Neuron (in vitro differentiated cells): ENCODE measurements around the gene KLHL22.
A peak's percentile ranks its signal among the peaks of the same experiment; 100 is the strongest.
"Not testable (repeated sequence)": the region's sequence is repeated elsewhere in the genome, so short reads cannot be mapped to it uniquely, and the experiment has no call there.

Experiments
- H2AFZ ChIP-seq: one replicate; pipeline ENCODE4 v1.6.1; 2013; ENCODE audit warnings: low read depth, mild to moderate bottlenecking, inconsistent platforms, low read length, moderate library complexity
- H3K27me3 ChIP-seq: one replicate; pipeline ENCODE4 v1.6.1; 2013; ENCODE audit warnings: low read length; ENCODE audit not compliant: insufficient read depth
- H3K36me3 ChIP-seq: one replicate; pipeline ENCODE4 v1.6.1; 2013; ENCODE audit warnings: low read length; ENCODE audit not compliant: insufficient read depth
- H3K4me1 ChIP-seq: one replicate; pipeline ENCODE4 v1.6.1; 2013; ENCODE audit warnings: low read length; ENCODE audit not compliant: insufficient read depth
- H3K4me3 ChIP-seq: 2 replicates; pipeline ENCODE4 v1.5.1; 2013; ENCODE audit warnings: mild to moderate bottlenecking, low read length, moderate library complexity
- H3K9me3 ChIP-seq: one replicate; pipeline ENCODE4 v1.6.1; 2013; ENCODE audit warnings: low read length

The KLHL22 gene

GRCh38 chr22:20506543-20507252, 11.1 kb upstream of the KLHL22 start:
- Histone ChIP-seq H3K27me3 (no peaks in the 10 kb centered on the region), H3K4me3 (peak overlapping the region; percentile 82), H3K4me1 (peaks cover 28% of the 10 kb centered on the region), H3K9me3 (no peaks in the 10 kb centered on the region), H2AFZ (peak overlapping the region; percentile 42), H3K36me3 (no peaks in the 10 kb centered on the region)

DNA sequence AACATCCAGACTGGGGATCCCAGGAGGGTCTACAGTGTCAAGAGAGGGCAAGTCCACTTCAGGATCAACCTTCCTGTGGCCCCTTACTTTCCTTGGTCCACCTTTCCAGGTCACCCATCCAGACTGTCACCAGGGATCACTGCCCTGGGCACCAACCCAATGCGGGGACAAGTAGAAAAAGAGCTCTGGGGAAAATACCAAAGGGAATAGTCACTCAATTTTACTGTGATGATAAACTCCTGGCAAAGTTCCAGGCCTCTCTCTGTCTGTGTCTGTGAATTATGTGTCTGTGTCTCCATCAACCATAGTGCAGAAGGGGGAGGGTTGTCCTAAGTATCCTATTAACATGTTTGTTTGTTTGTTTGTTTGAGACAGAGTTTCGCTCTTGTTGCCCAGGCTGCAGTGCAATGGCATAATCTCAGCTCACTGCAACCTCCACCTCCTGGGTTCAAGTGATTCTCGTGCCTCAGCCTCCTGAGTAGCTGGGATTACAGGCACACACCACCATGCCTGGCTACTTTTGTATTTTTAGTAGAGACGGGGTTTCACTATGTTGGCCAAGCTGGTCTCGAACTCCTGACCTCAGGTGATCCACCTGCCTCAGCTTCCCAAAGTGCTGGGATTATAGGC, 8.8 kb upstream of the KLHL22 start:
- not testable (repeated sequence) for H3K4me3 ChIP-seq, H3K27me3 ChIP-seq, H2AFZ ChIP-seq, H3K9me3 ChIP-seq
- Histone ChIP-seq H3K4me1 (peaks cover 13% of the 10 kb centered on the region), H3K36me3 (peaks cover 15% of the 10 kb centered on the region)

- Histone ChIP-seq H3K36me3 (peaks cover 15% of the 10 kb centered on the region), H3K4me1 (peaks cover 7% of the 10 kb centered on the region), H3K9me3 (no peaks in the 10 kb centered on the region), H3K27me3 (no peaks in the 10 kb centered on the region), H3K4me3 (no peak overlapping the region), H2AFZ (no peak overlapping the region)
Observed at GRCh38 chr22:20503816-20504215, 8.2 kb upstream of the KLHL22 start.

DNA sequence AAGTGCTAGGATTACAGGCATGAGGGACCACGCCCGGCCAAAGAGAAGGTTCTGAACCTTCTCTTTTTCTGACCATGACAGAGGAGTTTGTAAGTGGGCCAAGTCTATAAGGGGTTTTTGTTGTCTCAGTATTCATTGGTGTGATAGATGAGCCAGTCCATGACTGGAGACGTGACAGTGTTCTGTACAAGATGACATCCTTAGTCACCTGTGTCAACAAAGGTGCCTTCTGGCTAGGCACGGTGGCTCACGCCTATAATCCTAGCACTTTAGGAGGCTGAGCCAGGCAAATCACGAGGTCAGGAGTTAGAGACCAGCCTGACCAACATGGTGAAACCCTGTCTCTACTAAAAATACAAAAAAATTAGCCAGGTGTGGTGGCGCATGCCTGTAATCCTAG, 4.2 kb upstream of the KLHL22 start:
- Histone ChIP-seq H2AFZ (no peak overlapping the region), H3K27me3 (no peaks in the 10 kb centered on the region), H3K4me1 (peaks cover 3% of the 10 kb centered on the region), H3K4me3 (no peak overlapping the region), H3K9me3 (no peaks in the 10 kb centered on the region), H3K36me3 (peaks cover 15% of the 10 kb centered on the region)

GRCh38 chr22:20498913-20499312, 3.3 kb upstream of the KLHL22 start:
- no peaks in the 10 kb centered on the region for H3K9me3 ChIP-seq
- H3K36me3 ChIP-seq = peaks cover 15% of the 10 kb centered on the region
- H3K4me3 ChIP-seq = no peak overlapping the region
- no peak overlapping the region for H2AFZ ChIP-seq
- H3K4me1 ChIP-seq = peaks cover 9% of the 10 kb centered on the region
- no peaks in the 10 kb centered on the region for H3K27me3 ChIP-seq

DNA sequence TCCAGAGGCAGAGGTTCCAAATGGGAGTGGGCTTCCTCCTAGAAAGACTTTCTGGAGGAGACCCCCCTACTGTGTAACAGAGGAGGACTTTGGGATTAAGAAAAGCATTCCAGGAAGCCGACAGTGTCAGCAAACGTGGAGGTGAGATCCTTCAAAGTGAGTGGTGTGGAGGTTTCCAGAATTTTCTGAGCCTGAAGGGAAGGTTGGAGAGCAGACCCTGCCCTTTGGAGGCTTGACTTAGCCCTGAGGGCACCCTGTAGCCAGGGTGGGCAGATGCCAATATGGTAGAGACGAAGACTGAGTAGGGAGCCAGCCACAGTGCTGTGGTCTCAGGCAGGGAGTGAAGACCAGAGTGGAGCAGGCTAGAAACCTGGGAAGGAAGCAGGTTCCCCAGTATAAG, 1.8 kb upstream of the KLHL22 start:
- Histone ChIP-seq H3K4me1 (peaks cover 9% of the 10 kb centered on the region), H3K27me3 (no peaks in the 10 kb centered on the region), H3K36me3 (peaks cover 15% of the 10 kb centered on the region), H3K9me3 (peaks cover 2% of the 10 kb centered on the region), H3K4me3 (no peak overlapping the region), H2AFZ (no peak overlapping the region)

DNA sequence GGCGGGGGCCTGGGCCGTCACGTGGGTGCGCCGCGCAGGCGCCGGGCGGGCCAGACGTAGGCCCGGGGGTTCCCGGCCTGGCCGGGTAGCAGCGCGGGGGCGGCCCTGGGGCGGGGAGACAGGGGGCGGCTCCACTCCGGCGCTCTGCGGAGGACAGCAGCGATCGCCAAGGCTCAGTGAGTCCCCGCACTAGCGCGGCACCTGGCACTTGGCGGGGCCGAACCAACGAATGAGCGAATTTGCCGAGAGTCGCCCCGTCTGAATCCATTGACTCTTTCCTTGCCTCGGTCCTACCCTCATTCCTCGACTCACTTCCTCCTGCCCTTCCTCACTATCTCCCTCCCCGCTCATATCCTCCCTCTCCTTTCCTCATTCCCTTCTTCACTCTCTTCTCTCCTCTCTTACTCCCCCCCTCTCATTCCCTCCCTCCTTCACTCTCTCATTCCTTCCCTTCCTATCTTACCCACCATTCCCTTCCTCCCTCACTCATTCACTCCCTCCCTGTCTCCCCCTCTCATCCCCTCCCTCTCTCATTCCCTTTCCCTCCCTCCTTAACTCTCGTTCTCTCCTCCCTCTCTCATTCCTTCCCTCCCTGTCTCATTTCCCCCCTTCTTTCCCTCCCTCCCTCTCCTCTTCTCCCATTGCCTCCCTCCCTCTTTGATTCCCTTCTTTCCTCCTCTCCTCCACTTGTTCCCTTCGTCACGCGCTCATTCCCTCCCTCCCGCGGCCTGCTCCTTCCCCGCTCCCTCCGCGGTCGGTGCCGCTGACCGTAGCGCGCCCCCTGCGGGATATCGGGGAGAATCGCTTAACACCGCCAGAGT, 476 bp upstream of the KLHL22 start:
- H2AFZ ChIP-seq = peak overlapping the region; percentile 33
- peaks cover 9% of the 10 kb centered on the region for H3K4me1 ChIP-seq
- H3K36me3 ChIP-seq = peaks cover 12% of the 10 kb centered on the region
- no peaks in the 10 kb centered on the region for H3K27me3 ChIP-seq
- H3K4me3 ChIP-seq = peak overlapping the region; percentile 86
- peaks cover 2% of the 10 kb centered on the region for H3K9me3 ChIP-seq

DNA sequence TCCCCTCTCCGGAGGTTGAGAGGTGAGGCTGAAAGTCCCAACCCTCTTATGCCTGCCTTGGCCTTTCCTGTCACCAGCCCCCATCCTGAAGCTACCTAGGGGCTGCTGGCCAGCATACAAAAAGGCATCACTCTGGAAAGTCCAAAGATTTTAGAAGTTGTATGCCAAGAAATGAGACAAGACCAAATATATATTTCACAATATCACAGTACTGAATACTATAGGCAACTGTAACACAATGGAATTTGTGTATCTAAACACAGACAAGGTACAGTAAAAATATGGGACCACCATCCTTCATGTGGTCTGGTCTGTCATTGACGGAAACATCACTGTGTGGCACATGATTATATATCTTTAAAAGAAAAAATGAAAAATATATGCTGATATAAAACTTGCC, 4.2 kb downstream of the KLHL22 start:
- peaks cover 9% of the 10 kb centered on the region for H3K4me1 ChIP-seq
- H3K36me3 ChIP-seq = peaks cover 11% of the 10 kb centered on the region
- H3K4me3 ChIP-seq = no peak overlapping the region
- no peak overlapping the region for H2AFZ ChIP-seq
- no peaks in the 10 kb centered on the region for H3K27me3 ChIP-seq
- peaks cover 4% of the 10 kb centered on the region for H3K9me3 ChIP-seq

- Histone ChIP-seq H3K4me1 (peaks cover 9% of the 10 kb centered on the region), H3K27me3 (no peaks in the 10 kb centered on the region), H3K9me3 (peaks cover 4% of the 10 kb centered on the region), H3K4me3 (no peak overlapping the region), H3K36me3 (peaks cover 11% of the 10 kb centered on the region), H2AFZ (no peak overlapping the region)
Observed at GRCh38 chr22:20490941-20491307, 4.7 kb downstream of the KLHL22 start.

DNA sequence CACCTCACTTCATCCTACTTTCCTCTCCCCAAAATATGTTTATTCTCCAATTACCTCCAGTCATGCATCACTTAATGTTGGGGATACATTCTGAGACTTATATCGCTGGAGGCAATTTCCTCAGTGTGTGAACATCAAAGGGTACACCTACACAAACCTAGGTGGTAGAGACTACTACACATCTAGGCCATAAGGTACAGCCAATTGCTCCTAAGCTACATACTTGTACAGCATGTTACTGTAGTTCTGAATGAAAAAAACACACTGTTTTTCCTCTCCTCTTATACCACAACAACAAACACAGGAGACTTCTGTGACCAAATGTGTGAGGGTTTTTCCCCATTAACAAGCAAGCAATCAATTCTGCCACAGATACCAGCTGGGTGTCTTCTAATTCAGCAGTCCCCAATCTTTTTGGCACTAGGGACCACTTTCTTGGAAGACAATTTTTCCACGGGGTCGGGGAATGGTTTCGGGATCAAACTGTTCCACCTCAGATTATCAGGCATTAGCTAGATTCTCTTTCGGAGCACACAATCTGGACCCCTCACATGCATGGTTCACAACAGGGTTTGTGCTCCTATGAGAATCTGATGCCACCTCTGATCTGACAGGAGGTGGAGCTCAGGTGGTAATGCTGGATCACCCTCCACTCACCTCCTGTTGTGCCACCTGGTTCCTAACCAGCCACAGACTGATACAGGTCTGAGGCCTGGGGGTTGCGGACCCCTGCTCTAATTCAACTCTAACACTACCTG, 5.2 kb downstream of the KLHL22 start:
- Histone ChIP-seq H3K9me3 (peaks cover 4% of the 10 kb centered on the region), H3K4me3 (no peak overlapping the region), H3K4me1 (peaks cover 9% of the 10 kb centered on the region)

GRCh38 chr22:20488946-20489345, 6.6 kb downstream of the KLHL22 start:
- H3K36me3 ChIP-seq = peaks cover 11% of the 10 kb centered on the region
- no peaks in the 10 kb centered on the region for H3K4me1 ChIP-seq
- no peak overlapping the region for H3K4me3 ChIP-seq
- no peaks in the 10 kb centered on the region for H3K27me3 ChIP-seq
- peaks cover 4% of the 10 kb centered on the region for H3K9me3 ChIP-seq
- no peak overlapping the region for H2AFZ ChIP-seq

More for the DNA sequence above, 5.2 kb downstream of the KLHL22 start:
- no peak overlapping the region for H2AFZ ChIP-seq
- no peaks in the 10 kb centered on the region for H3K27me3 ChIP-seq
- H3K36me3 ChIP-seq = peaks cover 11% of the 10 kb centered on the region

DNA sequence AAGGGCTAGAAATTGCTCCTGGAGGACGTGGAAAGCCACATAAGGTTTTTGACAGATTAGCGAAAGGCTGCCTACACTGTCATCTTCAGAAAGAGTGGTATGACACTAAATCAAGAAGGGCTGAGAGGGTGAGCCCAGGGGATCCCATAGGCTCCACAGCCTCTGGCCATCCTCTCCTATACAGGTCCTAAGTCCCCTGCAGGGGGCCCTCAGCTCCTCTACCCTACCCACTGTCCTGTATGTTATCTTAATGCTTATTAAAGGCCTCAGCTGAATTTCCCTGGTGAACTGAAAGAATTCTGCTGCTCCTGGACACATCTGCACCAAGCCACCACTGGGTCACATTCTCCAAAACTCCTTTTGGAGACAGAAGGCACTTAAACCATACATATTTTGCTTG, 7.9 kb downstream of the KLHL22 start:
- H3K36me3 ChIP-seq = peaks cover 22% of the 10 kb centered on the region
- no peaks in the 10 kb centered on the region for H3K4me1 ChIP-seq
- no peak overlapping the region for H3K4me3 ChIP-seq
- no peak overlapping the region for H2AFZ ChIP-seq
- no peaks in the 10 kb centered on the region for H3K27me3 ChIP-seq
- peaks cover 7% of the 10 kb centered on the region for H3K9me3 ChIP-seq

DNA sequence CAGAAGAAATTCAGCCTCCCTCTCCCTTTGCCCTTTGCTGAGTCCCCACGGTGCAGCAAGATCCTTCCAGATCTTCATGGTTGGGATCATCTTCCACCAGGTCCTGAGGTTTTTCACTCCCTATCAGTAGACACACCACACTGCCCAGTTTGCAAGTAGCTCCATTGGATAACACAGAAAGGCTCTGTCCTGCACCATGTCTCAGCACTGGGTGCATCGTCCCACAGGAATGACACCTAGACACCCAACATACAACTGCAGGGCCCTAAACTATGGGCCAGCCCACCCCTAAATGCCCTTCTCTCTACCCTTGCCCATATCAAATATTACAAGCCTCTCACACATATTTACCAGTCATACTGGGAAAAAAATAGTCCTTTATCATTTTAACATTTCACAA, 9.4 kb downstream of the KLHL22 start:
- Histone ChIP-seq H3K36me3 (peaks cover 22% of the 10 kb centered on the region), H2AFZ (no peak overlapping the region), H3K4me3 (no peak overlapping the region), H3K27me3 (no peaks in the 10 kb centered on the region), H3K9me3 (peaks cover 8% of the 10 kb centered on the region), H3K4me1 (no peaks in the 10 kb centered on the region)
